H1 (cell line): ENCODE results near the gene POU4F2. TPM values are rescaled to one million over a fixed set of nuclear protein-coding genes. Genes with fewer than 3 reads are reported as not detected.

Source experiments
- BACH1 ChIP-seq: IDR thresholded peaks from 2 replicates; pipeline ENCODE4 v1.6.1; 2012; ENCODE audit warnings: low read length, improper control_type of control experiment
- CBX8 ChIP-seq: fragments of 300-800, 300-1000 bp; sonication (generic); IDR thresholded peaks from 2 replicates; pipeline ENCODE4 v1.7.1; 2016; ENCODE audit warnings: low read depth, low read length, borderline replicate concordance
- CREB1 ChIP-seq: IDR thresholded peaks from 2 replicates; pipeline ENCODE4 v1.6.1; 2012; ENCODE audit warnings: inconsistent platforms
- CTBP2 ChIP-seq: IDR thresholded peaks from 2 replicates; pipeline ENCODE4 v1.7.0; 2011; ENCODE audit warnings: borderline replicate concordance, mild to moderate bottlenecking, moderate library complexity, mixed read lengths, low read length; ENCODE audit not compliant: insufficient read depth, insufficient read length
- GABPA ChIP-seq: IDR thresholded peaks from 2 replicates; pipeline ENCODE4 v1.6.1; 2011; ENCODE audit warnings: mild to moderate bottlenecking, low read length, moderate library complexity, borderline replicate concordance; ENCODE audit not compliant: insufficient read depth
- GTF2F1 ChIP-seq: IDR thresholded peaks from 2 replicates; pipeline ENCODE4 v1.6.1; 2012; ENCODE audit warnings: low read depth, low read length, improper control_type of control experiment, borderline replicate concordance
- HDAC2 ChIP-seq, 2 experiments: fragments of 300-600 bp in 1 of 2; sonication (generic) in 1 of 2; IDR thresholded peaks; 2 replicates each; pipeline ENCODE4 v1.6.1; 2011 to 2012; ENCODE audit warnings: low read depth in 2 of 2, low read length in 2 of 2, mild to moderate bottlenecking in 2 of 2, moderate library complexity in 2 of 2, borderline replicate concordance in 1 of 2, inconsistent platforms in 1 of 2
- KDM1A ChIP-seq: fragments of 200-600, 300-600 bp; sonication (generic); IDR thresholded peaks from 2 replicates; pipeline ENCODE4 v1.7.1; 2016; ENCODE audit warnings: mild to moderate bottlenecking, low read length, borderline replicate concordance
- MAFK ChIP-seq: IDR thresholded peaks from 2 replicates; pipeline ENCODE4 v1.6.1; 2012; ENCODE audit warnings: low read depth, mild to moderate bottlenecking, improper control_type of control experiment, low read length
- POLR2A ChIP-seq, 2 experiments: IDR thresholded peaks; 1 replicate in 1 of 2; 2 replicates in 1 of 2; pipeline ENCODE4 v1.6.1; 2011; ENCODE audit warnings: low read depth in 2 of 2, low read length in 2 of 2, mild to moderate bottlenecking in 2 of 2; ENCODE audit errors: control extremely low read depth in 1 of 2
- RAD21 ChIP-seq, 2 experiments: IDR thresholded peaks in 1 of 2; conservative IDR thresholded peaks in 1 of 2; 2 replicates each; pipeline ENCODE4 v1.6.1; 2011; ENCODE audit warnings: low read depth in 2 of 2, low read length in 2 of 2, improper control_type of control experiment in 1 of 2, inconsistent platforms in 1 of 2, mild to moderate bottlenecking in 1 of 2, moderate library complexity in 1 of 2
- SAP30 ChIP-seq: fragments of 300-600 bp; sonication (generic); IDR thresholded peaks from 2 replicates; pipeline ENCODE4 v1.7.1; 2012; ENCODE audit warnings: low read length, moderate library complexity, mild to moderate bottlenecking, inconsistent platforms; ENCODE audit not compliant: insufficient read depth, insufficient replicate concordance
- SP1 ChIP-seq: IDR thresholded peaks from 2 replicates; pipeline ENCODE4 v1.6.1; 2011; ENCODE audit warnings: low read depth, low read length
- SP2 ChIP-seq: IDR thresholded peaks from 2 replicates; pipeline ENCODE4 v1.6.1; 2012; ENCODE audit warnings: mild to moderate bottlenecking, low read length, inconsistent platforms
- TBP ChIP-seq: IDR thresholded peaks from 2 replicates; pipeline ENCODE4 v1.6.1; 2011; ENCODE audit warnings: low read depth, low read length, improper control_type of control experiment
- TEAD4 ChIP-seq: IDR thresholded peaks from 2 replicates; pipeline ENCODE4 v1.6.1; 2012; ENCODE audit warnings: low read depth, low read length, inconsistent platforms, mixed read lengths
- YY1 ChIP-seq: IDR thresholded peaks from 2 replicates; pipeline ENCODE4 v1.6.1; 2011; ENCODE audit warnings: low read depth, mild to moderate bottlenecking, low read length
- polyA plus RNA-seq, 7 experiments: library from polyadenylated mRNA; depleted of rRNA in 3 of 7; stranded (reverse) in 5 of 7; unstranded in 2 of 7; fragments of >200 nt in 5 of 7; fragments of 200-250 nt in 2 of 7; gene quantifications; 1 replicate in 5 of 7; 2 replicates in 1 of 7; 4 replicates in 1 of 7; pipeline versions ENCODE4 v1.2.1 to v1.2.3, GENCODE V29; 2011 to 2013; ENCODE audit warnings: missing spikeins in 2 of 7, mixed read lengths in 2 of 7
- total RNA-seq: library from RNA; stranded (reverse); fragmentation: NEBNext Ultra II Directional; extraction: Animal tissue kit (Norgen Biotek cat#: 25700); gene quantifications from 2 replicates; pipeline ENCODE4 v1.2.1, GENCODE V29; 2021
- TF ChIP-seq, protein P1 (sequence below): IDR thresholded peaks from 2 replicates; pipeline ENCODE4 v1.6.1; 2011; ENCODE audit warnings: low read depth, mild to moderate bottlenecking, low read length; ENCODE audit not compliant: insufficient read depth
- TF ChIP-seq, protein P2 (sequence below): IDR thresholded peaks from 2 replicates; pipeline ENCODE4 v1.6.1; 2012; ENCODE audit warnings: inconsistent platforms

The POU4F2 gene
- total and polyA plus RNA-seq, 2 of the 8 experiments (the other 6 are each of a cell fraction or from before 2014, with no cell fraction given) = not detected

DNA sequence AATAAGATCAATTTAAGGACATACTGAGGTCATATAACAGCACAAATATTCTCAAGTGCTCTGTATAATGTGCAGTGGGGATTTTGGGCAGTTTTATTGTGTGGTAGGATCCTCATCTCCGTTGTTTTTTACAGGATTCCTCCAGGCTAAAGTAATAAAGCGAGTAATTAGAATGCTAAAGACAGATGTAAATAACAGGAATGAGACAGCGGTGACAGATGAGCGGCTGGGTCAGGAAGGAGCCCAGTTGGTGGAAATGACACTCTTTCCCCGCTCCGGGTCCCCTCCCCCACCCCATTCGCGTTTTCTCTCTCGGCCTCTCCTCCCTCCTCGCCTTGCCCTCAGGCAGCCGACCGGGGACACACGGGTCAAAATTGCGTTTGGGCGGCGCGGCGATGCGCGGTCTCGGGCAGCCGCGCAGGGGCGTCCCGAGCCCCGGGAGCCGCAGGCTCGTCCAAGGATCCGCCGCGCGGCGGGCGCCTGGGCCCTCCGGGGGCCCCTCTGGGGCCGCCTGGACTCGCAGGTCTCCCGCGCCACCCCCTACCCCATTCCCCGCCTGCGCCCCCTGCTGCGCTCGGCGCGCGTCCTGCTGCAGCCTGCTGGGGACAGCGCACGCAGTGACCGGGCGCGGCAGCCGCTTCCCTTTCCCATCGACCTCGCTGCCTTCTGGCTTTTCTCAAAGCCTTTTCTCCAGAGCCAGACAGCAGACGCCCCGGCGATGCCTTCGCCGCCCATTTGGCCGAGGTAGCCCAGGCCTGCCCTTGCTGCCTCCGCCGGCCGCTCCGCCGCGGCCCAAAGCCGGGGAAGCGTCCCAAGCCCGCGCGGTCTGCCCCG, 16.2 kb downstream of the POU4F2 start (continued):
- TF ChIP-seq GABPA (no peak), CREB1 (no peak), SP1 (0 out of 2 replicates have a peak, but pooled peaks have one; percentile 2), TBP (no peak), BACH1 (no peak), RAD21 (IDR thresholded peaks at IDR 0.05 in 1 of 2, conservative IDR thresholded peaks at IDR 0.05 in 1 of 2; ENCODE audit: low read depth in 2 of 2, low read length in 2 of 2) (no peak; a peak in 1 of 4 replicates), GTF2F1 (no peak), SAP30 (no peak), YY1 (0 out of 2 replicates have a peak, but pooled peaks have one; percentile 10), MAFK (no peak), SP2 (no peak), KDM1A (no peak), POLR2A (IDR thresholded peaks at IDR 0.05; ENCODE audit: control extremely low read depth in 1 of 2, low read depth in 2 of 2, low read length in 2 of 2) (no peak), CTBP2 (no peak), TEAD4 (no peak), HDAC2 (IDR thresholded peaks at IDR 0.05; ENCODE audit: borderline replicate concordance in 1 of 2, low read depth in 2 of 2, low read length in 2 of 2) (0 out of 4 replicates have a peak, but pooled peaks of 1 of the 2 experiments have one; percentile 44), CBX8 (no peak)
- TF ChIP-seq, protein P1, sequence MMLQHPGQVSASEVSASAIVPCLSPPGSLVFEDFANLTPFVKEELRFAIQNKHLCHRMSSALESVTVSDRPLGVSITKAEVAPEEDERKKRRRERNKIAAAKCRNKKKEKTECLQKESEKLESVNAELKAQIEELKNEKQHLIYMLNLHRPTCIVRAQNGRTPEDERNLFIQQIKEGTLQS = no peak
- TF ChIP-seq, protein P2, sequence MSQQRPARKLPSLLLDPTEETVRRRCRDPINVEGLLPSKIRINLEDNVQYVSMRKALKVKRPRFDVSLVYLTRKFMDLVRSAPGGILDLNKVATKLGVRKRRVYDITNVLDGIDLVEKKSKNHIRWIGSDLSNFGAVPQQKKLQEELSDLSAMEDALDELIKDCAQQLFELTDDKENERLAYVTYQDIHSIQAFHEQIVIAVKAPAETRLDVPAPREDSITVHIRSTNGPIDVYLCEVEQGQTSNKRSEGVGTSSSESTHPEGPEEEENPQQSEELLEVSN = 0 out of 2 replicates have a peak, but pooled peaks have one; percentile 9
- TF ChIP-seq, all 59 proteins: peak for 10
